Breast epithelium (tissue), 3 donors: ENCODE data around the gene EML5.

Experiments
- CTCF ChIP-seq, 3 donors: fragments of 450-650 bp; IDR thresholded peaks; one replicate each; pipeline ENCODE4 v1.5.1; 2016 to 2017; ENCODE audit warnings: antibody characterized with exemption in 3 of 3, mild to moderate bottlenecking in 3 of 3, moderate library complexity in 3 of 3
- POLR2A ChIP-seq: fragments of 450-650 bp; IDR thresholded peaks from one replicate; pipeline ENCODE4 v1.6.1; 2016; ENCODE audit warnings: antibody characterized with exemption, mild to moderate bottlenecking, moderate library complexity
- POLR2AphosphoS5 ChIP-seq, 3 donors: sonication (generic); formaldehyde crosslinking; IDR thresholded peaks; one replicate each; pipeline ENCODE4 v1.6.1; 2017; ENCODE audit warnings: antibody characterized with exemption in 3 of 3

- TF ChIP-seq CTCF (IDR thresholded peaks at IDR 0.05) (no peak), POLR2A (no peak), POLR2AphosphoS5 (IDR thresholded peaks at IDR 0.05) (no peak)
These were observed 224.6 kb downstream of the EML5 start for GRCh38 chr14:88568196-88568595.
